Subcutaneous adipose tissue (tissue), 4 donors: ENCODE data around the gene MYH2. TPM values are rescaled to one million over a fixed set of nuclear protein-coding genes. Genes with fewer than 3 reads are reported as not detected.

ENCODE experiments used
- CTCF ChIP-seq: fragments of 450-650 bp; IDR thresholded peaks from one replicate; pipeline ENCODE4 v1.5.1; 2016; ENCODE audit warnings: low read depth, mild to moderate bottlenecking, control low read depth, antibody characterized with exemption, moderate library complexity
- total RNA-seq, 4 donors: library from RNA; depleted of rRNA; stranded (reverse); fragments of >200 nt; gene quantifications; one replicate each; pipeline ENCODE4 v1.1.0, GENCODE V29; 2016

The MYH2 gene
- not detected for total RNA-seq

DNA sequence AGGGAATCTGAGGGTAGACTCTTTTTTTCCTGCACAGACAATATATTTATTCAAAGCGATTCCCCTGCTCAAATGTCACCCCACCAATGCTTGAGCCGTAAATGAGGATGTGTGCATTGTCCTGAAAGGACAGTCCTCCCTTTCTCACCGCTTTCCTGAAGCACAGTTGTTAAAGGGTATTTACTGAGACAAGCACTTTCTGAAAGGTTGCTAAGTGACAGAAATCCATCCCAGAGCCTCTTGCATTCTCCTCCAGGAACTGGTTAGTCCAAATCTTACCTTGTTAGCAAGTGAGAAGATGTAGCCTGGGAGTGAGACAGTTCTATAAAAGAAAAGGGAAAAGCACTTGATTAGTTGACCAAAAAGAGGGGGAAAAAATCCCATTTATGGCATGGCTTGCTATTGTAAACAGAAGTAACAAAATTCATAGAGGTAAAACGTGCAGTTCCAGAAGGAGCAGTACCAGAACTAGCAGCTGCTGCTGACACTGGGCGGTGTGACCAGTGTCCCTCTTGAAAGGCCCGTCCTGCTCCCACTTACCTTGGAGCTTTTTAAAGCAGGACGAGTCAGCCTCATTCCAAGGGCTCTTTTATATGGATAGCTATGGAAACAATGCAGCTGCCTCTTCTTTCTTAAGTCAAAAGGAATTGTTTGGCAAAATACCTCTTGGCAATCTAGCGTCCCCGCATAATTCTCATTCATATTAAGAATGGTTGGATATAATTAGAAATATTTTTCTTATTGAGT, at the start of gene MYH2:
Gene MYH2, minus strand, starts transcription at position 563 of the 747 bp plus-strand sequence. CDS start 1,738 bp downstream, outside the sequence.
- TF ChIP-seq CTCF = no peak

DNA sequence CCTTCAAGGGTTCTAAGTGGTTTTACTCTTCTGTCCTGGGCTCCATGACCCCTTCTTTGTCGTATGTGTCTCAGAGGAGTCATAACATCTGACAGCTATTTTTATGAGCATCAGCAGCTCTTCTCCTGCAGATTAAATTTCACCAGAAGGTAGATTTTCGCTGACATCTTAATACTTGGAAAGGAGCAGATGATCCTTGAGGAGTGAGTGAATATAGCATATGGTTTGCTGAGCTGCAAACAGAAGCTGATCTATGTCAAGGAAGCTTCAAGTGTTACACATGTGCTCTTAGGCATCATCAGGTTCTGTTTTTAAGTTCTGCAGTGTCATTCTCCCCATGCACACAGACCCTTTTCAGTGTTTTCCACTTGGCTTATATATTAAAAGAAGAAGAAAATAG, 49.2 kb upstream of the MYH2 start:
- no peak for TF ChIP-seq CTCF

DNA sequence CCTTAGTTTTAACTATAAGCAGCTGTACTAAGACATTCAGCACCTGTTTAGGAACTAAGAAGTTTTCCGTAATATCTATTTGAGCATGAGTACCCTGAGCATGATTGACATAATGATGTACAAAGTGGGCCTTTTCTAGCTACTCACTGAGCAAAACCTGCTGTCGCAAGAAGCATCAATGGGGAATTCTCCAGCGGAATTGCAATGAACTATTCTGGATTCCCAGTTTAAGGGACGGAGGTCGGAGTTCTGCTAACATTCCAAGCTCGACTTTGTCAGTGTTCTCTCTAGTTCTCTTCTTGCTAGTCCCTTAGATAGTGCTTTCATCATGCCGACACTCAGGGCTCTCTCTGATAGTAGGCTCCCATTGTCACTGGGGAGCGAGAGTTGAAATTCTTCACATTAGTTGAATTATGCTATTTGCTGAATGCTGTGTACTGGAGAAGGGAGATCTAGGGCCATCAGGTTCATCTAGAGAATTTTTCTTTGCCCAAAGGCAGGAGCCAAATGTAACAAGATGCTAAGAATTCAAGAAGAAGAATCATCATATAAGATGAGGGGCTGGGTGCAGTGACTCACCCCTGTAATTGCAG, 40.2 kb upstream of the MYH2 start:
- no peak for TF ChIP-seq CTCF

GRCh38 chr17:10585529-10585928, 36.1 kb upstream of the MYH2 start:
- TF ChIP-seq CTCF = no peak

DNA sequence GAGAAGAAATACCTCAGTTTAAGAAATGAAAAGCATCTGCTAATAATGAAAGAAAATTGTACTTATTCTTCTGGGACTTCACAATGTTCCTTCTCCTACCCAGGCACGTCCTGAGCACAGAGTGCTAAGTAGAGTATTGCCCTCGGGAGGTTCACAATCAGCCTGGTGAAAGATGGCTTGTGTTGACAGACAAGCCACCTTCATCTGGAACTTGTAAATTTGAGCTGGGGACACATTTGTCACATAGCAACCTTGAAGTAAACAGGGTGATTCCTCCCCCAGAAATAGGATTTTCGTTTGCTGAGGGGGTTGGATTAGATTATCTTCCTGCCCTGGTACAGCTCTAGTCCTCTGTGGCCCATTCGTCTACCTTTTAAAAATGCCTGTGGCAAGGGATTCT, 34.4 kb upstream of the MYH2 start:
- no peak for TF ChIP-seq CTCF

DNA sequence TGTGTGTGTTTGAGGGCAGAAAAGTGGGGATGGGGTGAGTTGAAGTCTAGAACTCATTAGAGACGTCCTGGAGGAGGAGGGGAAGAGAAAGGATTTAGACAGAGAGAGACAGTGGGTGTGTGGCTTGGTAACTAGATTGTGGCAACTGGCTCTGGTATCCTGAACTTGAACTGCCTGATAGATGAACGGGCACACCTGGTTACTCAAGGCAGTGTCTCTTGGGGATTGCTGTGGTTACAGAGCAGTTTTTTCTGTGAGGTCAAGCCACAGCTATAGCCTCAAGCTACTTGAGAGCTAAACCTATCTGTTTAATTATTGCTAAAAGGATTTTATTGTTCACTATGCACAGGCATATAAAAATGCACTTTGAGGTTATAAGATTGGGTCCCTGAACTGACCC, 29.8 kb upstream of the MYH2 start:
- TF ChIP-seq CTCF = no peak

GRCh38 chr17:10574324-10574723, 24.9 kb upstream of the MYH2 start:
- TF ChIP-seq CTCF = no peak
